GM10248 (cell line): ENCODE measurements around the gene MAD1L1.

Experiments used
- CTCF ChIA-PET: fragments of 300-600 bp; sonication (Branson Sonifier 250); formaldehyde crosslinking; extraction: SDS; loops from one replicate; lab custom pipeline; 2021; ENCODE audit warnings: antibody characterized with exemption; lab: Yijun Ruan, JAX
- POLR2A ChIA-PET: fragments of 350-650 bp; sonication (Branson Sonifier 250); formaldehyde crosslinking; extraction: SDS; loops from one replicate; lab custom pipeline; 2020; ENCODE audit warnings: antibody characterized with exemption; lab: Yijun Ruan, JAX
- DNase-seq: peaks from one replicate; pipeline ENCODE4 v3.0.0; 2012; ENCODE audit errors: extremely low spot score
- TF ChIP-seq, protein P1 (sequence below): IDR thresholded peaks from 2 replicates; pipeline ENCODE4 v1.5.1; 2012; ENCODE audit warnings: mild to moderate bottlenecking, low read depth; ENCODE audit errors: extremely low read depth, missing control alignments, control extremely low read depth

The MAD1L1 gene

DNA sequence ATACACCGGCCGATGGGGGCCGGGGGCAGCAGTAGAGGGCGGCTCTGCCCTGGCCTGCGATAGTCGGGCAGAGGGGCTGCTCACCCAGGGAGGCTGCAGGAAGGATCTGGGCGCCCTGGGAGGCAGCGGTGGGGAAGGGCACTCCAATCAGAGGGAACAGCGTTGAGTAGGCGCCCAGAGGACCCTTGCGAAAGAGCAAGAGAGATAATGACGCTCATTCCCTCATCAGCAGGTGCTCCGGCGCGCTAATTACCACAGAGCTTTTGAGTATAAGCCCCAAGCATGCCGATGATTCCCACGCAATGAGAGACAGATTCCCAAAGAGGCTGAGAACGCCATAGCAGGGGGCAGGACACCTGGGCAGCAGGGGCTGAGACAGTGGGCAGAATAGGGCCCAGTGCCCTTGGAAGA, 215.3 kb downstream of the MAD1L1 start:
- TF ChIP-seq, protein P1, sequence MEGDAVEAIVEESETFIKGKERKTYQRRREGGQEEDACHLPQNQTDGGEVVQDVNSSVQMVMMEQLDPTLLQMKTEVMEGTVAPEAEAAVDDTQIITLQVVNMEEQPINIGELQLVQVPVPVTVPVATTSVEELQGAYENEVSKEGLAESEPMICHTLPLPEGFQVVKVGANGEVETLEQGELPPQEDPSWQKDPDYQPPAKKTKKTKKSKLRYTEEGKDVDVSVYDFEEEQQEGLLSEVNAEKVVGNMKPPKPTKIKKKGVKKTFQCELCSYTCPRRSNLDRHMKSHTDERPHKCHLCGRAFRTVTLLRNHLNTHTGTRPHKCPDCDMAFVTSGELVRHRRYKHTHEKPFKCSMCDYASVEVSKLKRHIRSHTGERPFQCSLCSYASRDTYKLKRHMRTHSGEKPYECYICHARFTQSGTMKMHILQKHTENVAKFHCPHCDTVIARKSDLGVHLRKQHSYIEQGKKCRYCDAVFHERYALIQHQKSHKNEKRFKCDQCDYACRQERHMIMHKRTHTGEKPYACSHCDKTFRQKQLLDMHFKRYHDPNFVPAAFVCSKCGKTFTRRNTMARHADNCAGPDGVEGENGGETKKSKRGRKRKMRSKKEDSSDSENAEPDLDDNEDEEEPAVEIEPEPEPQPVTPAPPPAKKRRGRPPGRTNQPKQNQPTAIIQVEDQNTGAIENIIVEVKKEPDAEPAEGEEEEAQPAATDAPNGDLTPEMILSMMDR, result no peak
- POLR2A ChIA-PET, result no interaction called here
- no peak for DNase-seq
- CTCF ChIA-PET, result interaction anchor here (1.8 kb wide), 1 partner anchor 23 kb away, joined by 3 read pairs; no protein-coding TSS in a partner anchor

DNA sequence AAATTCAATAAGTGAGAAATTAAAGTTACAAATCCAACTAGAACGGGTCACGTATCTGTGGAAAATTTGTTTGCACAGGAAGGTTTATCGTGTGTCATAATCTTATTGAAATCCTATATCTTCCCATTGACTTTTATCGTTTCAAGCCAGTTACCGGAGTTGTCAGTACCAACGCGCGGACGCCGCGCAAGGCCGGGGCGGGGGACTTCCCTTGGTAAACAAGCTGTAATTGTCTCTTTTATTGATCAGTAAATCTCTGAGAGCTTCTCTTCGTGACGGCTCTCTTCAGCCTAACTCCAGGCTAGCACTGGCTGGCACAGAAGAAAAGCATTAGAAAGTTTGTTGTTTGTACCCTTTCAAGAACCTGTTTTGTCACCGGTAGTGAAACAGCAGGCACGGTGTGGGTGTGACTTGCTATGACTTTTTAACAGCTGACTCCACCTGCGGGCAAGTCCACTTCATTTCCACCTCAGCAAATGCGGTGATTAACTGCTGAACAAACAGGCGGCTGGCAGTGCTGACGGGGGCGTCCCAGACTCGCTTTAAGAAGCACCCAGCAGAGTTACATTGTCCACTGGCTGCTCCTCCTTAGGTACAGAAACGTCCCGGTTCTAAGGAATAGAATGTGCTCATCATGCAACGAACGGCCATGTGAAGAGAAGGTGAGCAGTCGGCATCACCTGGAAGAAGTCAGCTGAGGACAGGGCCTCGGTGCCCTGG, 215.8 kb downstream of the MAD1L1 start:
- CTCF ChIA-PET, result interaction anchor here (0.8 to 1.8 kb wide), 2 partner anchors 24 to 192 kb away, joined by 3 read pairs; no protein-coding TSS in a partner anchor
- DNase-seq, result no peak
- TF ChIP-seq, protein P1, result no peak
- POLR2A ChIA-PET, result no interaction called here

DNA sequence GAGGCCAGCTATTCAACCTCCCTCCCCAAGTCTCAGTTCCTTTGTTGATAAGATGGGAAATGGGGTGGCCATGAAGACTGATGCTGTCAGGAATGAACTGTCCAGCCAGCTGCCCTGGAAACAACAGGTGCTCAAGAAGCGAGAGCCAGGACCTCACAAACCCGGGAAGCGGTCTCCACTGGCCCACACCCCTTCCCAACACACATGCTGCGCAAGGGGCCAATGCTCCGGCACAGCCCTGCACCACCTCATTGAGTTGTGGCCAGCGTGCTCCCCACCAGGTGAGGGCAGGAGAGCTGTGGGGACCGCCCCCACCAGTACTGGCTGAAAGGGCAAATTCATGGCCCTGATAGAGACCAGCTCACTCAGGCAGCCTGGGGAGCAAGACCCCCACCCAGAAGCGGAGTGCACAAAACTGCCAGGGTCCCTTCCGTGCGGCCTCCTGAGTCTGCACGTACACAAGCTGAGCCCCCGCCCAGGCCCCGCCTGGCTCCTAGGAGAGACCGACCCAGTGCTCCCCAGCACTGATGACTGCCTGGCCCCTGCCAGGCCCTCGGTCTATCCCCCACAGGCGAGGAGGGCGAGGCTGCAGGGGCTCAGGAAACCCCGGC, 216.6 kb downstream of the MAD1L1 start:
- TF ChIP-seq, protein P1, result no peak
- ChIA-PET CTCF (interaction anchor here (0.8 to 1.6 kb wide), 2 partner anchors 10 to 193 kb away, joined by 3 to 10 read pairs; no protein-coding TSS in a partner anchor), POLR2A (no interaction called here)
- no peak for DNase-seq

DNA sequence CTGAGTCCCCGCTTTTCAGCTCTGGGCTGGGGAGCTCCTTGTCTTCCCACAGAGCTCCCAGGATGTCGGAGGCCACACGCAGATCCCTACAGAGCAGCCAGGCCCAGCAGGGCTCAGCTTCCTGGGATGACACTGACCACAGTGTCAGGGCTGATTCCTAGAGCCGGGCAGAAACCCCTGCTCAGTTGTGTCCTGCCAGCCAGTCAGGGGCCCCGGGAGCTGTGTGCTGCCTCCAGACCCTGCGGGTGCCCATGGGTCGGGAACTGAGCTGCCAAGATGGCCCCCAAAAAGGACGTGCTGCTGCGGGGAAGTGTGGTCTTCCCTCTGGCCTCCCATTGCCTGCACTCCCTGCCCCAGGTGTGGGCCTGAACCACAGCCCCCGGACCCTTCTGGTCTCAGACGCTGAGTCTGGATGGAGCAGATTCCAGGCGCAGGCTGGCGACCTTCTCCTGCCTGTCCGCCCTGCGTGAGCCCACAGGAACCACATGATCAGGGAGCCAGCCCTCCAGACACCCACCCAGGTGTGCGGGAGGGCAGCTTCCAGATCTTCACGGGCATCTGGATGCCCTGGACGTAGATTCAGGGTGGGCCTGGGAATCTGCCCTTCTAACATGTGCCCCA, 217.4 kb downstream of the MAD1L1 start:
- DNase-seq, result no peak
- ChIA-PET POLR2A (no interaction called here), CTCF (interaction anchor here (1.6 kb wide), 1 partner anchor 10 kb away, joined by 10 read pairs; no protein-coding TSS in a partner anchor)
- TF ChIP-seq, protein P1, result no peak

DNA sequence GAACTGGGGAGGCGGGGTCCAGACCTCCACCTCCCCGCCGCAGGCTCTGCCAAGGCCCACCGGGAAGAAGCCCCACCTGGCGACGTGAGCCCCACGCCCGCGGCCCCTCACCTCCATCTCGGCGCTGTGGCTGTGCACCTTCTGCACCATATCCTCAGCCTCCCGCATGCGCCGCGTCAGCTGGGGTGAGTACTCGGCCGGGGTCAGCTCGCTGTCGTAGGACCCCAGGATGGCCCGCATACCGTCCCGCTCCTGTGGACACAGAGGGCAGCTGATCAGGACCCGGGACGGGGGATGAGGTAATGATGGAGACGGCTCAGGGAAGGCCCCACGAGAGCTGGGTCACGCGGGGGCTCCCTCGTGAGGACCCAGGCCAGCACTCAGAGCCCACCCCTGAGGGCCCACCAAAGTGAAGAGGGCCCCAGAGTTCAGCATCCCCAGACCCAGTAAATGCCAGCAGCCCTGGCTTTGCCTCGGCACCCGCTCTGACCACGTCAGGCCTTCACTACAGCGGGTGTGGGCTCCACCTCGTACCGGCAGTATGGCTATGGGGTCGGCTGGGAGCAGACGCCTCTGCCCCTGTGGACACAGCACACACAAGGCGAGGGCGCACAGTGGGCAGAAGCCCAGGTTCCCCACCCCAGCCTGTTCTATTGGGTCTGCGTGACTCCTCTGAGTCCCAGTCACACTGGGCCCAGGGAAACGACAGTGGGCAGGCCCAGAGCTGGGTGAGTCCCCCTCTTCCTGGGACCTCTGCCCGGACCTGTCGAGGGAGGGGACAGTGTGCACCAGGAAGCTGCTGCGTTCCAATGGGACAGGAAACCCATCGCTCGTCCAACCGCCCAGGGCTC, 218.1 kb downstream of the MAD1L1 start:
- DNase-seq, result no peak
- TF ChIP-seq, protein P1, result no peak
- POLR2A ChIA-PET, result no interaction called here
- CTCF ChIA-PET, result interaction anchor here (1.6 kb wide), 1 partner anchor 9 kb away, joined by 10 read pairs; no protein-coding TSS in a partner anchor
